ENCODE data around the gene ARFIP2.

- TF ChIP-seq TCF12 (IDR thresholded peaks at IDR 0.05; ENCODE audit: low read depth, low read length) (no peak), CBX3 (IDR thresholded peaks at IDR 0.05; ENCODE audit: borderline replicate concordance, low read depth) (no peak), SREBF2 (IDR thresholded peaks at IDR 0.05; ENCODE audit: low read length) (no peak), CHD4 (IDR thresholded peaks at IDR 0.05) (no peak), CHD2 (IDR thresholded peaks at IDR 0.05; ENCODE audit: borderline replicate concordance, low read depth, low read length) (no peak), E4F1 (IDR thresholded peaks at IDR 0.05; ENCODE audit: borderline replicate concordance, partially characterized antibody) (no peak), NRF1 (conservative IDR thresholded peaks at IDR 0.05; ENCODE audit: low read depth, low read length) (no peak)
Observed at GRCh38 chr11:6453152-6453551, 28.0 kb downstream of the ARFIP2 start.

All from GM12878 (cell line).